Raji (cell line): ENCODE results near the gene RNF6.

ENCODE experiments used
- POLR2A ChIP-seq: IDR thresholded peaks from 2 replicates; pipeline ENCODE4 v1.6.1; 2011; ENCODE audit warnings: low read depth, low read length, control low read depth; ENCODE audit not compliant: insufficient read depth

Gene RNF6

GRCh38 chr13:26186995-26187394 lies 35.1 kb downstream of the RNF6 start:
- TF ChIP-seq POLR2A, result no peak

- TF ChIP-seq POLR2A, result peak; percentile 65
Observed at GRCh38 chr13:26186118-26186870, 35.8 kb downstream of the RNF6 start.

GRCh38 chr13:26185720-26186117 lies 36.4 kb downstream of the RNF6 start:
- no peak for TF ChIP-seq POLR2A

- no peak for TF ChIP-seq POLR2A
Observed at GRCh38 chr13:26184791-26185250, 37.3 kb downstream of the RNF6 start.

- TF ChIP-seq POLR2A, result no peak
Observed at GRCh38 chr13:26183416-26183815, 38.7 kb downstream of the RNF6 start.

- TF ChIP-seq POLR2A, result no peak
Observed at GRCh38 chr13:26179344-26179743, 42.8 kb downstream of the RNF6 start.

- no peak for TF ChIP-seq POLR2A
Observed at GRCh38 chr13:26168835-26169234, 53.3 kb downstream of the RNF6 start.

GRCh38 chr13:26168237-26168814 lies 53.8 kb downstream of the RNF6 start:
- no peak for TF ChIP-seq POLR2A

- TF ChIP-seq POLR2A, result no peak
Observed at GRCh38 chr13:26163812-26164211, 58.3 kb downstream of the RNF6 start.
